NB4 (cell line): Measurements from ENCODE around the gene IQGAP3.

Experiments
- DNase-seq: peaks from one replicate; pipeline ENCODE4 v3.0.0; 2010; ENCODE audit warnings: low read depth
- H3K4me3 ChIP-seq: one replicate; pipeline ENCODE4 v1.5.1; 2011; ENCODE audit warnings: mild to moderate bottlenecking, low read depth, low read length, moderate library complexity
- MYC ChIP-seq: IDR thresholded peaks from 2 replicates; pipeline ENCODE4 v1.6.1; 2011; ENCODE audit warnings: low read depth, low read length
- POLR2A ChIP-seq: IDR thresholded peaks from 2 replicates; pipeline ENCODE4 v1.6.1; 2011; ENCODE audit warnings: mild to moderate bottlenecking; ENCODE audit not compliant: insufficient read length; ENCODE audit errors: extremely low read depth
- TF ChIP-seq, protein P1 (sequence below): IDR thresholded peaks from 2 replicates; pipeline ENCODE4 v1.6.1; 2011; ENCODE audit warnings: low read depth, low read length
- TF ChIP-seq, protein P2 (sequence below): IDR thresholded peaks from one replicate; pipeline ENCODE4 v1.5.1; 2012; ENCODE audit warnings: low read depth, low read length

Gene IQGAP3

DNA sequence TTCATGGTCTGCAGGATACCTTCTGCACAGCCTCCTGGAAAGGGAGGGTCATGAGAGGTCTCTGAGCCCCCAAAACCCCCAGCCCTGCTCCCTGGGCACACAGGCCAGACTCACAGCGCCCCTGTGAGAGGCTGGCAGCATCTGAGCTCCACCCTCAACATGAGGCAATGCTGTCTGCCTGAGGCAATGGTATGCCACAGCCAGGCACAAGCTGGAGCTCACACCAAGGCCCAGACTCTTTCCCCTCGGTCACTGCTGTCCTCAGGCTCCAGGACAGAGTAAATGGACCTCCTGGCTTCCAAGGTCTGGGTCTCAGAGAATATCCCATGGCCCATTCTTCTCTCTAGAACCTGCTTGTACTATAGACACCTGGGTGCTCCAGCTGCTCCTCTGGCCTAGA, 89.0 kb downstream of the IQGAP3 start:
- TF ChIP-seq, protein P1, sequence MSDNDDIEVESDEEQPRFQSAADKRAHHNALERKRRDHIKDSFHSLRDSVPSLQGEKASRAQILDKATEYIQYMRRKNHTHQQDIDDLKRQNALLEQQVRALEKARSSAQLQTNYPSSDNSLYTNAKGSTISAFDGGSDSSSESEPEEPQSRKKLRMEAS: no peak
- no peak for TF ChIP-seq MYC
- no peak for TF ChIP-seq POLR2A
- TF ChIP-seq, protein P2, sequence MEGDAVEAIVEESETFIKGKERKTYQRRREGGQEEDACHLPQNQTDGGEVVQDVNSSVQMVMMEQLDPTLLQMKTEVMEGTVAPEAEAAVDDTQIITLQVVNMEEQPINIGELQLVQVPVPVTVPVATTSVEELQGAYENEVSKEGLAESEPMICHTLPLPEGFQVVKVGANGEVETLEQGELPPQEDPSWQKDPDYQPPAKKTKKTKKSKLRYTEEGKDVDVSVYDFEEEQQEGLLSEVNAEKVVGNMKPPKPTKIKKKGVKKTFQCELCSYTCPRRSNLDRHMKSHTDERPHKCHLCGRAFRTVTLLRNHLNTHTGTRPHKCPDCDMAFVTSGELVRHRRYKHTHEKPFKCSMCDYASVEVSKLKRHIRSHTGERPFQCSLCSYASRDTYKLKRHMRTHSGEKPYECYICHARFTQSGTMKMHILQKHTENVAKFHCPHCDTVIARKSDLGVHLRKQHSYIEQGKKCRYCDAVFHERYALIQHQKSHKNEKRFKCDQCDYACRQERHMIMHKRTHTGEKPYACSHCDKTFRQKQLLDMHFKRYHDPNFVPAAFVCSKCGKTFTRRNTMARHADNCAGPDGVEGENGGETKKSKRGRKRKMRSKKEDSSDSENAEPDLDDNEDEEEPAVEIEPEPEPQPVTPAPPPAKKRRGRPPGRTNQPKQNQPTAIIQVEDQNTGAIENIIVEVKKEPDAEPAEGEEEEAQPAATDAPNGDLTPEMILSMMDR: no peak
- H3K4me3 ChIP-seq: no peak overlapping the region
- no peak for DNase-seq

DNA sequence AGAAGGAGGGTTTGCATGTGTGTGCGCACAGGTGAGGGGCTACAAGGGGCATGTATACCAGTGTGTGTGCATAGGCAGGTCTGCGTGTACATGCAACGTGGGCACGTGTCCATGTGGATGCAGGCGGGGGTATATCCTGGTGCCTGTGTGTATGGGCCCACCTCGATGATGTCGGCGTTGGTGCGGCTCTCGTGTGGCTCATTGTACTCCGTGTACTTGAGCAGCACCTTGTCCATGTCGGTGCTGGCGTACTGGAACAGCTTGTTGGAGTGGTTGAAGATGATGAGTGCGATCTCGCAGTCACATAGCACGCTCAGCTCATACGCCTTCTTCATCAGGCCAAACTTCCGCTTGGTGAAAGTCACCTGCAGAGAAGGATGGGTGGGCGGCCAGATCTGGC, 90.1 kb downstream of the IQGAP3 start:
- H3K4me3 ChIP-seq: no peak overlapping the region
- no peak for TF ChIP-seq MYC
- TF ChIP-seq POLR2A: no peak
- DNase-seq: no peak

DNA sequence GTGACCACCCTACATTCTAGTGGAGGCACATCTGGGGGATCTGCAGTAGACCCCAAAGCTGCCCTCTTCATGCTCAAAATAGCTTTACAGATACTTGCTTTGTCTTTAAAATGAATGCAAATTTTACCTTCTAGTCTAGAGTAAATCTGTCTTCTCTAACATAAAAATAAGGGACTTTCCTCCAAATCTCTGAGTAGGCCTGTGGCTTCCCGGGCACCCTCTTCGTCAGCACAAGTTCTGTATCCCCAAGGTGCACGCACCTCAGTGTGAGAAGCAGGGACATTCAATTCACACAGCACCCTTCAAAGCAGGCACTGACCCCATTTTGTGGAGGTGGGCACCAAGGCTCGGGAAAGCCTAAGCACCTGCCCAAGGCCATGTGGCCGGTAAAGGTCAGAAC, 90.8 kb downstream of the IQGAP3 start:
- H3K4me3 ChIP-seq: no peak overlapping the region
- TF ChIP-seq, protein P1: no peak
- no peak for TF ChIP-seq MYC
- no peak for TF ChIP-seq POLR2A
- TF ChIP-seq, protein P2: no peak
- no peak for DNase-seq

DNA sequence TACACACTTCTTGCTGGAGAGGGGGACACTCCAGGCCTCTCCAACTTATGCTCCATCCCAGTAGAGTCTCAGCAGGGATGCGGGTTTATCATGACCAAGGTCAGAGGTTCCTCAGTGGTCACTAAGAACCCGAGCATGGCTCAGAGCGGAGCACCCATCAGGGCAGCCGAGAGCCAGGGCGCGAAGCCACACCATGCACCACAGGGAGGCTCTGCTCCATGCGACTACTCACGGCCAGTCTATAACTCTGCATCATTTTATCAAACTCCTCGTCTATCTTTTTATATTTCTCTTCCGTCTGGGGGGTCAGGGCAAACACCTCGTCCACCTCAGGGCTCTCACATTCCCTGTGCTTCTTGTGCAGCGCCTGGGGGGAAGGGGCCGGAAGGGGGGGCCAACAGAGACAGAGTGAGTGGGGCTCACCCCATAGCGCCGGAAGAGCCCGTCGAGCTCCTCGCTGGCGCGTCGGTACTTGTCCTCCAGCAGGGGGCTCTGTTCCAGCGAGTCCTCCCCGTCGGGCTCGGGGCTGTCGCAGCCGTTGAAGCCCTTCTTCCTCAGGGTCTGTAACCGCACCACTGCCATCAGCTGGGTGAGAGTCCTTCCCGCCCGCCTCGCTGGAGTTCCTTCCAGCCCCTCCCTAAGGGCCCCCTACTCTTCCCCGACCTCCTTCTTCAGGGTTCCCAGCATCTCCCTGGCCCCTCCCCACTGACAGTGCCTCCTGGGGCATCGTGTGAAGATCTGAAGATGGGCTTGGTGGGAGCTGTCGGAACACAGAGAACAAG, 91.8 kb downstream of the IQGAP3 start:
- DNase-seq: peak; percentile 69
- TF ChIP-seq, protein P2: peak; percentile 45
- TF ChIP-seq MYC: no peak
- H3K4me3 ChIP-seq: no peak overlapping the region

DNA sequence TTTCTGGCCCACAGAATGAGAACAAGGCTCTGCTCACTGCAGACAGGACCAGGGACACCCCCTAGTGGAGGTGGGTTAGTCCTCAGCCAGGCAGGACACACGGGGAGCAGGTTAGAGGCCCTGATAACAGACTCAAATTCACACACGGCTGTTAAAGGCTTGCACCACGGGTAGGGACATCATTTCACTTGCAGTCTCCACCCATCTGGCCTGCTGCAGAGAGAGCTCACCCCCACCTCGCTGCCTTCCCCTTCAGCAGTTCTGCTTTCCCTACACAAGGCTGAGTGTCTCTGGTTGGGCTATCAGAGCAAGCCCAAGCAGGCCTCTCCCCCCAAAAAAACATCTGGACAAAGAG, 92.4 kb downstream of the IQGAP3 start:
- TF ChIP-seq MYC: no peak
- TF ChIP-seq, protein P2: peak; percentile 5
- H3K4me3 ChIP-seq: no peak overlapping the region
- peak; percentile 38 for DNase-seq

DNA sequence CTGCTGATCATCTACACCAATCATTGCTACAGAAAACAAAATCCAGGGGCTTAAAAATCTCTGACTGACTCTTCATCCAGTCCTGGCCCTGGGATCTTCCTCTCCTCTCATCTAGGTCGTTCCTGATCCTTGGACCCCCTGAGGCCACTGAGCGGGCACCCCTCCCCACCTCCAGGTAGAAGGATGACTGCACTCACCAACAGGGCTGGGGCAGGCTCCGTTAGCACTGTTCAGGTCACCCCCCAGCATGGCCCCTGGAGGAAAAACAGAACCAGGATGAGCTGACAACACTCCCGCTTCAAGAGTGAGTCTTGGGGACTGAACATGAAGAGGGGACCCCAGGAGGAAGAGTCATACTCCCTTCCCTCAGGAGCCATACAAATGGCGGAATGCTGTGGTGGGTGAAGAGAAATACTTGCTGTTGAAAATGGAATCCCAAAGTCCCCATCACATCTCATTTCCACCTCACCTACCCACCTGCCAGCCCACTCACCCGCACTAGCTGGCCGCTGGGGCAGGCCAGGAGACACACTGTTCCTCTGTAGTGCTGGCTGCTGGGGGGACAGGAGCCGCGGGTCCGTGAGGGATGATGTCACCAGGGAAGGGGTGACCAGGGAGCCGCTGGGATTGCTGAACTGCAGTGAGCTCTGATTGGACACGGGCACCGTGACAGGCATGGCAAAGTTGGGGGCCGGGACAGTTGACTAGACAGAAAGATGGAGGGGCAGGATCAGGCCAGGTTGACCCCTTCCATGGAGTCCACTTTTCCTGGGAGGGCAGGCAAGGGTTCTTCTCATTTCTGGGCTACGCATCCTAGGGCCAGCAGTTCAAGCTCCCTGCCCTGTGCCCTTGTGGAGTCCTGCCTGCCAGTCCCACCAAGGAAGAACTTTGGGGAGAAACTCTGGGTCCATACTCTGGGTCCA, 93.0 kb downstream of the IQGAP3 start:
- DNase-seq: no peak
- TF ChIP-seq MYC (no peak), POLR2A (no peak)
- TF ChIP-seq, protein P1: no peak
- TF ChIP-seq, protein P2: no peak
- no peak overlapping the region for H3K4me3 ChIP-seq
